K562 (cell line): ENCODE data around the gene MXI1. TPM values are rescaled to one million over a fixed set of nuclear protein-coding genes. Genes with fewer than 3 reads are reported as not detected.

Source experiments
- ARID3A ChIP-seq: IDR thresholded peaks from 2 replicates; pipeline ENCODE4 v1.6.1; 2012; ENCODE audit warnings: low read depth, low read length, improper control_type of control experiment, borderline replicate concordance
- CBFB ChIP-seq: sonication (generic); formaldehyde crosslinking; IDR thresholded peaks from 2 replicates; pipeline ENCODE4 v1.4.0; 2020; ENCODE audit warnings: mild to moderate bottlenecking, missing genetic modification reagents
- CC2D1A ChIP-seq: fragments of 450-650 bp; IDR thresholded peaks from 2 replicates; pipeline ENCODE4 v1.6.1; 2017; ENCODE audit warnings: mild to moderate bottlenecking
- CTBP1 ChIP-seq: fragments of 450-650 bp; IDR thresholded peaks from 2 replicates; pipeline ENCODE4 v1.6.1; 2016; ENCODE audit warnings: borderline replicate concordance
- DACH1 ChIP-seq: fragments of 450-650 bp; IDR thresholded peaks from 2 replicates; pipeline ENCODE4 v1.6.1; 2018; ENCODE audit not compliant: partially characterized antibody
- FOXP4 ChIP-seq: sonication (generic); formaldehyde crosslinking; IDR thresholded peaks from 2 replicates; pipeline ENCODE4 v1.8.0; 2022; ENCODE audit warnings: mild to moderate bottlenecking, missing genetic modification reagents, borderline replicate concordance
- GTF2E2 ChIP-seq: fragments of 200-800 bp; sonication (Bioruptor generic); IDR thresholded peaks from 2 replicates; pipeline ENCODE4 v1.6.1; 2016; ENCODE audit warnings: missing genetic modification characterization, missing compliant biosample characterization
- HDAC2 ChIP-seq: fragments of 450-650 bp; IDR thresholded peaks from 2 replicates; pipeline ENCODE4 v1.6.1; 2016; ENCODE audit warnings: mild to moderate bottlenecking
- IRF2 ChIP-seq: sonication (generic); formaldehyde crosslinking; IDR thresholded peaks from 2 replicates; pipeline ENCODE4 v1.8.1; 2022; ENCODE audit warnings: mild to moderate bottlenecking, missing genetic modification reagents
- LEF1 ChIP-seq: fragments of 450-650 bp; IDR thresholded peaks from 2 replicates; pipeline ENCODE4 v1.6.1; 2016; ENCODE audit warnings: mild to moderate bottlenecking
- MAFF ChIP-seq: IDR thresholded peaks from 2 replicates; pipeline ENCODE4 v1.6.1; 2012; ENCODE audit warnings: low read length, improper control_type of control experiment
- MYC ChIP-seq, 2 experiments: fragments of 250-450 bp in 1 of 2; sonication (Bioruptor Pico) in 1 of 2; IDR thresholded peaks; 2 replicates each; pipeline versions ENCODE4 v1.5.1 to v1.6.1; 2012 to 2021; ENCODE audit warnings: low read depth in 2 of 2, borderline replicate concordance in 1 of 2, improper control_type of control experiment in 1 of 2, low read length in 1 of 2, mild to moderate bottlenecking in 1 of 2, moderate library complexity in 1 of 2
- OTX1 ChIP-seq: fragments of 450-650 bp; formaldehyde crosslinking; IDR thresholded peaks from 2 replicates; pipeline ENCODE4 v1.4.0; 2022; ENCODE audit warnings: mild to moderate bottlenecking
- RAD21 ChIP-seq, 2 experiments: fragments of 250-450 bp in 1 of 2; fragments of 450-650 bp in 1 of 2; sonication (Bioruptor Pico) in 1 of 2; formaldehyde crosslinking in 1 of 2; IDR thresholded peaks in 1 of 2; conservative IDR thresholded peaks in 1 of 2; 2 replicates each; pipeline versions ENCODE4 v1.4.0 to v1.8.0; 2020 to 2022; ENCODE audit warnings: mild to moderate bottlenecking in 2 of 2, moderate library complexity in 1 of 2
- RAD51 ChIP-seq: fragments of 450-650 bp; IDR thresholded peaks from 2 replicates; pipeline ENCODE4 v1.7.1; 2016; ENCODE audit warnings: low read depth, mild to moderate bottlenecking, borderline replicate concordance
- RBM22 ChIP-seq: fragments of 200-400 bp; formaldehyde crosslinking; IDR thresholded peaks from 2 replicates; pipeline ENCODE4 v1.6.1; 2018; ENCODE audit warnings: low read length, low read depth; ENCODE audit not compliant: poor library complexity, severe bottlenecking
- SIX5 ChIP-seq, 2 experiments: IDR thresholded peaks; 2 replicates each; pipeline ENCODE4 v1.6.1; 2011; ENCODE audit warnings: low read length in 2 of 2, borderline replicate concordance in 1 of 2, low read depth in 1 of 2, mild to moderate bottlenecking in 1 of 2, moderate library complexity in 1 of 2; ENCODE audit not compliant: insufficient read depth in 1 of 2
- TAF9B ChIP-seq: fragments of 450-650 bp; IDR thresholded peaks from 2 replicates; pipeline ENCODE4 v1.6.1; 2018; ENCODE audit warnings: mild to moderate bottlenecking; ENCODE audit not compliant: partially characterized antibody
- ZFP1 ChIP-seq: fragments of 450-650 bp; formaldehyde crosslinking; IDR thresholded peaks from 2 replicates; pipeline ENCODE4 v1.4.0; 2020; ENCODE audit warnings: mild to moderate bottlenecking, mixed read lengths
- ZNF165 ChIP-seq: fragments of 250-450 bp; sonication (Bioruptor Pico); IDR thresholded peaks from 2 replicates; pipeline ENCODE4 v1.4.0; 2020; ENCODE audit warnings: borderline replicate concordance
- ZNF764 ChIP-seq: fragments of 250-450 bp; sonication (Bioruptor Pico); IDR thresholded peaks from 2 replicates; pipeline ENCODE4 v1.4.0; 2020; ENCODE audit warnings: low read depth, mild to moderate bottlenecking, moderate library complexity
- polyA plus RNA-seq, 8 experiments: library from polyadenylated mRNA; depleted of rRNA in 4 of 8; stranded (reverse) in 5 of 8; unstranded in 3 of 8; fragments of >200 nt; fragmentation: Nextera tagmentation in 2 of 8; fragmentation: Illumina TruSeq in 1 of 8; extraction: Ambion mirVana in 2 of 8; extraction: Trizol in 1 of 8; gene quantifications; 2 replicates each; pipeline versions ENCODE4 v1.2.1 to v1.2.3, GENCODE V29; 2011 to 2014; ENCODE audit warnings: inconsistent platforms in 1 of 8, missing spikeins in 1 of 8
- total RNA-seq, 7 experiments: library from RNA; depleted of rRNA in 6 of 7; stranded (reverse); fragments of >200 nt in 6 of 7; fragmentation: Illumina TruSeq in 2 of 7; extraction: Trizol in 2 of 7; gene quantifications; 2 replicates each; pipeline versions ENCODE4 v1.2.1 to v1.2.3, GENCODE V29; 2011 to 2021; ENCODE audit warnings: low replicate concordance in 1 of 7
- TF ChIP-seq, protein P1 (sequence below): fragments of 250-450 bp; sonication (Bioruptor Pico); IDR thresholded peaks from 2 replicates; pipeline ENCODE4 v1.8.0; 2021; ENCODE audit warnings: moderate library complexity, mild to moderate bottlenecking, inconsistent platforms
- TF ChIP-seq, protein P2 (sequence below): sonication (generic); formaldehyde crosslinking; IDR thresholded peaks from 2 replicates; pipeline ENCODE4 v1.8.0; 2022; ENCODE audit warnings: missing genetic modification reagents, mild to moderate bottlenecking, moderate library complexity, borderline replicate concordance

Gene MXI1
- total and polyA plus RNA-seq, 9 of the 15 experiments (the other 6 are each of a cell fraction or from before 2014, with no cell fraction given): 9.1 to 23.7 (median 14.8) TPM

GRCh38 chr10:110192552-110192951 is 14.9 kb upstream of the MXI1 start (continued):
- no peak for TF ChIP-seq MYC (IDR thresholded peaks at IDR 0.05; ENCODE audit: low read depth, low read length)
- TF ChIP-seq MYC (CRISPR knock-in tag; IDR thresholded peaks at IDR 0.05; ENCODE audit: borderline replicate concordance, low read depth): no peak
- TF ChIP-seq ZFP1: no peak
- TF ChIP-seq RAD51: no peak
- no peak for TF ChIP-seq ZNF165
- TF ChIP-seq CC2D1A: no peak
- no peak for TF ChIP-seq ARID3A
- no peak for TF ChIP-seq GTF2E2 (tag)
- TF ChIP-seq RBM22: no peak
- TF ChIP-seq, protein P1, sequence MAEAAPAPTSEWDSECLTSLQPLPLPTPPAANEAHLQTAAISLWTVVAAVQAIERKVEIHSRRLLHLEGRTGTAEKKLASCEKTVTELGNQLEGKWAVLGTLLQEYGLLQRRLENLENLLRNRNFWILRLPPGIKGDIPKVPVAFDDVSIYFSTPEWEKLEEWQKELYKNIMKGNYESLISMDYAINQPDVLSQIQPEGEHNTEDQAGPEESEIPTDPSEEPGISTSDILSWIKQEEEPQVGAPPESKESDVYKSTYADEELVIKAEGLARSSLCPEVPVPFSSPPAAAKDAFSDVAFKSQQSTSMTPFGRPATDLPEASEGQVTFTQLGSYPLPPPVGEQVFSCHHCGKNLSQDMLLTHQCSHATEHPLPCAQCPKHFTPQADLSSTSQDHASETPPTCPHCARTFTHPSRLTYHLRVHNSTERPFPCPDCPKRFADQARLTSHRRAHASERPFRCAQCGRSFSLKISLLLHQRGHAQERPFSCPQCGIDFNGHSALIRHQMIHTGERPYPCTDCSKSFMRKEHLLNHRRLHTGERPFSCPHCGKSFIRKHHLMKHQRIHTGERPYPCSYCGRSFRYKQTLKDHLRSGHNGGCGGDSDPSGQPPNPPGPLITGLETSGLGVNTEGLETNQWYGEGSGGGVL (CRISPR knock-in tag): no peak
- no peak for TF ChIP-seq ZNF764 (CRISPR knock-in tag)
- peak; percentile 16 for TF ChIP-seq TAF9B
- TF ChIP-seq, protein P2, sequence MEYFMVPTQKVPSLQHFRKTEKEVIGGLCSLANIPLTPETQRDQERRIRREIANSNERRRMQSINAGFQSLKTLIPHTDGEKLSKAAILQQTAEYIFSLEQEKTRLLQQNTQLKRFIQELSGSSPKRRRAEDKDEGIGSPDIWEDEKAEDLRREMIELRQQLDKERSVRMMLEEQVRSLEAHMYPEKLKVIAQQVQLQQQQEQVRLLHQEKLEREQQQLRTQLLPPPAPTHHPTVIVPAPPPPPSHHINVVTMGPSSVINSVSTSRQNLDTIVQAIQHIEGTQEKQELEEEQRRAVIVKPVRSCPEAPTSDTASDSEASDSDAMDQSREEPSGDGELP: peak; percentile 98
- TF ChIP-seq RAD21 (CRISPR knock-in tag; conservative IDR thresholded peaks at IDR 0.05 in 1 of 2, IDR thresholded peaks at IDR 0.05 in 1 of 2): peak in 1 of 2 experiments; percentile 29; a peak in 1 of 4 replicates
- 0 out of 2 replicates have a peak, but pooled peaks have one; percentile 28 for TF ChIP-seq LEF1
- peak; percentile 25; the same call in 1 of the 2 replicates for TF ChIP-seq CTBP1
- peak; percentile 89 for TF ChIP-seq DACH1
- no peak for TF ChIP-seq OTX1 (CRISPR knock-in tag)
- TF ChIP-seq IRF2 (CRISPR knock-in tag): no peak
- TF ChIP-seq CBFB (CRISPR knock-in tag): peak; percentile 94
- TF ChIP-seq HDAC2: peak; percentile 65; the same call in 1 of the 2 replicates
- TF ChIP-seq SIX5 (IDR thresholded peaks at IDR 0.05; ENCODE audit: borderline replicate concordance in 1 of 2, insufficient read depth in 1 of 2, low read depth in 1 of 2, low read length in 2 of 2): no peak
- TF ChIP-seq FOXP4 (CRISPR knock-in tag): no peak
- no peak for TF ChIP-seq MAFF
